ENCODE results near the gene NEIL3.

NEIL3 gene

GRCh38 chr4:177371461-177371860, 61.8 kb downstream of the NEIL3 start:
- no peak for DNase-seq (ENCODE audit: low spot score)

GRCh38 chr4:177374966-177375365, 65.3 kb downstream of the NEIL3 start:
- no peak for DNase-seq (ENCODE audit: low spot score)

- no peak for DNase-seq (ENCODE audit: low spot score)
Observed at GRCh38 chr4:177375372-177375771, 65.7 kb downstream of the NEIL3 start.

GRCh38 chr4:177376024-177376423, 66.3 kb downstream of the NEIL3 start:
- no peak for DNase-seq (ENCODE audit: low spot score)

GRCh38 chr4:177380730-177381287, 71.1 kb downstream of the NEIL3 start:
- DNase-seq (ENCODE audit: low spot score): no peak

GRCh38 chr4:177381762-177382310, 72.2 kb downstream of the NEIL3 start:
- no peak for DNase-seq (ENCODE audit: low spot score)

- DNase-seq (ENCODE audit: low spot score): no peak
Observed at GRCh38 chr4:177384856-177385397, 75.3 kb downstream of the NEIL3 start.

- no peak for DNase-seq (ENCODE audit: low spot score)
Observed at GRCh38 chr4:177385576-177386277, 76.1 kb downstream of the NEIL3 start.

- no peak for DNase-seq (ENCODE audit: low spot score)
Observed at GRCh38 chr4:177386278-177386815, 76.7 kb downstream of the NEIL3 start.

GRCh38 chr4:177391287-177391686, 81.6 kb downstream of the NEIL3 start:
- no peak for DNase-seq (ENCODE audit: low spot score)

- no peak for DNase-seq (ENCODE audit: low spot score)
Observed at GRCh38 chr4:177391953-177392352, 82.3 kb downstream of the NEIL3 start.

- DNase-seq (ENCODE audit: low spot score): no peak
Observed at GRCh38 chr4:177393236-177393635, 83.6 kb downstream of the NEIL3 start.

GRCh38 chr4:177396352-177396751, 86.7 kb downstream of the NEIL3 start:
- DNase-seq (ENCODE audit: low spot score): no peak

GRCh38 chr4:177400030-177400429, 90.4 kb downstream of the NEIL3 start:
- DNase-seq (ENCODE audit: low spot score): no peak

- no peak for DNase-seq (ENCODE audit: low spot score)
Observed at GRCh38 chr4:177401658-177402273, 92.1 kb downstream of the NEIL3 start.

- no peak for DNase-seq (ENCODE audit: low spot score)
Observed at GRCh38 chr4:177403746-177404145, 94.1 kb downstream of the NEIL3 start.

- DNase-seq (ENCODE audit: low spot score): no peak
Observed at GRCh38 chr4:177404342-177404741, 94.7 kb downstream of the NEIL3 start.

GRCh38 chr4:177404986-177405385, 95.3 kb downstream of the NEIL3 start:
- DNase-seq (ENCODE audit: low spot score): no peak

- DNase-seq (ENCODE audit: low spot score): no peak
Observed at GRCh38 chr4:177405508-177405907, 95.8 kb downstream of the NEIL3 start.

GRCh38 chr4:177408023-177408422, 98.3 kb downstream of the NEIL3 start:
- no peak for DNase-seq (ENCODE audit: low spot score)

GRCh38 chr4:177410566-177410965, 100.9 kb downstream of the NEIL3 start:
- no peak for DNase-seq (ENCODE audit: low spot score)

- DNase-seq (ENCODE audit: low spot score): no peak
Observed at GRCh38 chr4:177411996-177412395, 102.3 kb downstream of the NEIL3 start.

Data from hematopoietic multipotent progenitor cell treated with erythropoietin and hydrocortisone succinate and interleukin-3 and kit ligand, for 17 days (in vitro differentiated cells).